Measurements from ENCODE around the gene HUWE1. TPM values are rescaled to one million over a fixed set of nuclear protein-coding genes. Genes with fewer than 3 reads are reported as not detected.
A peak's percentile ranks its signal among the peaks of the same experiment; 100 is the strongest.

HUWE1 gene
- total RNA-seq, 1 experiment from 2014 or later = 376 TPM

- H3K4me1 Mint-ChIP-seq (ENCODE audit: low read depth, unreplicated experiment) = peaks cover 48% of the 10 kb centered on the region
- peak; percentile 75 for DNase-seq
- H3K4me3 Mint-ChIP-seq (ENCODE audit: low read depth, unreplicated experiment) = peak overlapping the region; percentile 64
- no TSS peak for BruUV-seq (replicated peaks)
- no peak for TF ChIP-seq CTCF (IDR thresholded peaks at IDR 0.05; ENCODE audit: unreplicated experiment)
- CTCF ChIA-PET = interaction anchor here (0.6 to 1.4 kb wide), 4 partner anchors 28 to 240 kb away, joined by 3 to 11 read pairs (median 7); partner anchors contain the start of gene HUWE1
- no peaks in the 10 kb centered on the region for H3K27me3 Mint-ChIP-seq (ENCODE audit: unreplicated experiment)
- intact Hi-C loops (cut with micrococcal nuclease; ENCODE audit: unreplicated experiment) = loop anchor here (2.0 to 10.0 kb wide), 2 partner anchors 30 to 120 kb away; no protein-coding TSS in a partner anchor
- H3K36me3 Mint-ChIP-seq (ENCODE audit: insufficient read depth, unreplicated experiment) = peaks cover 11% of the 10 kb centered on the region
- peak overlapping the region; percentile 93 for H3K27ac Mint-ChIP-seq (ENCODE audit: unreplicated experiment)
- H3K9me3 Mint-ChIP-seq (ENCODE audit: low read depth, unreplicated experiment) = no peaks in the 10 kb centered on the region
Observed at GRCh38 chrX:53714580-53715345, 28.2 kb upstream of the HUWE1 start.

- TF ChIP-seq CTCF (IDR thresholded peaks at IDR 0.05; ENCODE audit: unreplicated experiment) = no peak
- no peak for DNase-seq
- no peaks in the 10 kb centered on the region for H3K27me3 Mint-ChIP-seq (ENCODE audit: unreplicated experiment)
- no TSS peak for BruUV-seq (replicated peaks)
- H3K27ac Mint-ChIP-seq (ENCODE audit: unreplicated experiment) = peak overlapping the region; percentile 93
- intact Hi-C loops (cut with micrococcal nuclease; ENCODE audit: unreplicated experiment) = loop anchor here (2.0 to 10.0 kb wide), 2 partner anchors 29 to 121 kb away; no protein-coding TSS in a partner anchor
- peak overlapping the region; percentile 64 for H3K4me3 Mint-ChIP-seq (ENCODE audit: low read depth, unreplicated experiment)
- CTCF ChIA-PET = interaction anchor here (0.6 to 1.4 kb wide), 4 partner anchors 28 to 241 kb away, joined by 3 to 11 read pairs (median 7); partner anchors contain the start of gene HUWE1
- H3K9me3 Mint-ChIP-seq (ENCODE audit: low read depth, unreplicated experiment) = no peaks in the 10 kb centered on the region
- H3K4me1 Mint-ChIP-seq (ENCODE audit: low read depth, unreplicated experiment) = peaks cover 48% of the 10 kb centered on the region
- peaks cover 11% of the 10 kb centered on the region for H3K36me3 Mint-ChIP-seq (ENCODE audit: insufficient read depth, unreplicated experiment)
Observed at GRCh38 chrX:53713987-53714579, 27.6 kb upstream of the HUWE1 start.

GRCh38 chrX:53711436-53711835 lies 24.9 kb upstream of the HUWE1 start:
- no peak overlapping the region for H3K27ac Mint-ChIP-seq (ENCODE audit: unreplicated experiment)
- CTCF ChIA-PET = no interaction called here
- H3K27me3 Mint-ChIP-seq (ENCODE audit: unreplicated experiment) = no peaks in the 10 kb centered on the region
- peaks cover 31% of the 10 kb centered on the region for H3K4me1 Mint-ChIP-seq (ENCODE audit: low read depth, unreplicated experiment)
- no peak overlapping the region for H3K4me3 Mint-ChIP-seq (ENCODE audit: low read depth, unreplicated experiment)
- no TSS peak for BruUV-seq (replicated peaks)
- intact Hi-C loops (cut with micrococcal nuclease; ENCODE audit: unreplicated experiment) = loop anchor here (10.0 kb wide), 1 partner anchor 123 kb away; no protein-coding TSS in a partner anchor
- H3K9me3 Mint-ChIP-seq (ENCODE audit: low read depth, unreplicated experiment) = no peaks in the 10 kb centered on the region
- peaks cover 11% of the 10 kb centered on the region for H3K36me3 Mint-ChIP-seq (ENCODE audit: insufficient read depth, unreplicated experiment)
- no peak for TF ChIP-seq CTCF (IDR thresholded peaks at IDR 0.05; ENCODE audit: unreplicated experiment)
- no peak for DNase-seq

- Mint-ChIP-seq H3K9me3 (ENCODE audit: low read depth, unreplicated experiment) (no peaks in the 10 kb centered on the region), H3K4me3 (ENCODE audit: low read depth, unreplicated experiment) (no peak overlapping the region), H3K36me3 (ENCODE audit: insufficient read depth, unreplicated experiment) (no peaks in the 10 kb centered on the region), H3K27ac (ENCODE audit: unreplicated experiment) (no peak overlapping the region), H3K4me1 (ENCODE audit: low read depth, unreplicated experiment) (no peaks in the 10 kb centered on the region), H3K27me3 (ENCODE audit: unreplicated experiment) (no peaks in the 10 kb centered on the region)
- CTCF ChIA-PET = no interaction called here
- intact Hi-C loops (cut with micrococcal nuclease; ENCODE audit: unreplicated experiment) = no loop called here
- BruUV-seq (replicated peaks) = no TSS peak
- TF ChIP-seq CTCF (IDR thresholded peaks at IDR 0.05; ENCODE audit: unreplicated experiment) = no peak
- DNase-seq = no peak
Observed at GRCh38 chrX:53704854-53705253, 18.3 kb upstream of the HUWE1 start.

Measured in Calu3 (cell line).